Right lobe of liver (tissue), 6 donors: Measurements from ENCODE around the gene ZNF566. TPM values are rescaled to one million over a fixed set of nuclear protein-coding genes. Genes with fewer than 3 reads are reported as not detected.

ENCODE experiments used
- ATAC-seq, 4 donors: fragments of 200-7000 bp; cut with Tn5 transposase; one replicate each; pipeline ENCODE4 v1.9.1; 2020; ENCODE audit warnings: mild to moderate bottlenecking in 4 of 4, moderate library complexity in 4 of 4
- DNase-seq, 3 donors: peaks; one replicate each; pipeline ENCODE4 v3.0.0-alpha.2; 2020
- H3K27ac ChIP-seq, 3 donors: fragments of 200-600 bp; one replicate each; pipeline ENCODE4 v1.8.0; 2022
- H3K27me3 ChIP-seq, 2 donors: fragments of 200-600 bp; one replicate each; pipeline ENCODE4 v1.8.0; 2022
- H3K36me3 ChIP-seq, 4 donors: fragments of 200-600 bp; sonication (generic) in 1 of 4; one replicate each; pipeline versions ENCODE4 v1.5.1 to v1.8.0; 2017 to 2022; ENCODE audit warnings: control low read depth in 1 of 4
- H3K4me1 ChIP-seq, 4 donors: fragments of 200-600 bp; sonication (generic) in 1 of 4; one replicate each; pipeline versions ENCODE4 v1.5.1 to v1.8.0; 2017 to 2022; ENCODE audit warnings: control low read depth in 1 of 4
- H3K4me3 ChIP-seq, 3 donors: fragments of 200-600 bp; one replicate each; pipeline ENCODE4 v1.8.0; 2022
- H3K9me3 ChIP-seq, 4 donors: fragments of 200-600 bp; sonication (generic) in 1 of 4; one replicate each; pipeline versions ENCODE4 v1.5.1 to v1.8.0; 2017 to 2022; ENCODE audit warnings: control low read depth in 1 of 4
- POLR2A ChIP-seq: fragments of 450-650 bp; IDR thresholded peaks from one replicate; pipeline ENCODE4 v1.6.1; 2017; ENCODE audit warnings: antibody characterized with exemption, mild to moderate bottlenecking
- WGBS: methylation state at CpG from one replicate; pipeline ENCODE4 v1.1.6; 2018; ENCODE audit warnings: low coverage, low lambda C conversion rate; ENCODE audit not compliant: insufficient coverage; ENCODE audit errors: missing lambda C conversion rate; 5-methylcytosine and 5-hydroxymethylcytosine counted together
- intact Hi-C, 2 donors: fragments of 100-400 bp; cut with DNase I; formaldehyde crosslinking; loops; one replicate each; pipeline versions ENCODE4 v1.11.2 to v1.14.1; 2022
- total RNA-seq, 6 experiments: library from RNA; depleted of rRNA in 2 of 6; stranded (reverse); fragments of >200 nt in 2 of 6; fragmentation: NEBNext Ultra II Directional in 3 of 6; extraction: Animal tissue kit (Norgen Biotek cat#: 25700) in 3 of 6; gene quantifications; one replicate each; pipeline versions ENCODE4 v1.1.0 to v1.2.4, GENCODE V29; 2016 to 2023
- TF ChIP-seq, protein P1 (sequence below), 4 donors: fragments of 200-600 bp in 3 of 4; fragments of 450-650 bp in 1 of 4; IDR thresholded peaks; one replicate each; pipeline versions ENCODE4 v1.5.1 to v1.8.0; 2016 to 2022; ENCODE audit warnings: antibody characterized with exemption in 4 of 4, mild to moderate bottlenecking in 2 of 4
- donor health status: DM: no; HTN: yes; CAD: no.
- donor health status: DM: no; HTN: no; CAD: no.
- donor health status: DM: no; HTN: no; CAD: no.
- donor health status: DM: no; HTN: yes; CAD: no.
- donor health status: DM: no; HTN: yes; CAD: no.

The ZNF566 gene
- total RNA-seq, 6 experiments from 2014 or later, result 4.1 to 7.8 (median 5.1) TPM

- intact Hi-C loops, result no loop called here
- Histone ChIP-seq H3K27me3 (no peaks in the 10 kb centered on the region), H3K27ac (no peak overlapping the region), H3K9me3 (no peaks in the 10 kb centered on the region), H3K36me3 (no peaks in the 10 kb centered on the region), H3K4me3 (peak overlapping the region; percentile 21 to 36 (median 27)), H3K4me1 (peaks cover 0 to 4% (median 0%) of the 10 kb centered on the region in 4 donors)
- no peak for TF ChIP-seq POLR2A
- TF ChIP-seq, protein P1, sequence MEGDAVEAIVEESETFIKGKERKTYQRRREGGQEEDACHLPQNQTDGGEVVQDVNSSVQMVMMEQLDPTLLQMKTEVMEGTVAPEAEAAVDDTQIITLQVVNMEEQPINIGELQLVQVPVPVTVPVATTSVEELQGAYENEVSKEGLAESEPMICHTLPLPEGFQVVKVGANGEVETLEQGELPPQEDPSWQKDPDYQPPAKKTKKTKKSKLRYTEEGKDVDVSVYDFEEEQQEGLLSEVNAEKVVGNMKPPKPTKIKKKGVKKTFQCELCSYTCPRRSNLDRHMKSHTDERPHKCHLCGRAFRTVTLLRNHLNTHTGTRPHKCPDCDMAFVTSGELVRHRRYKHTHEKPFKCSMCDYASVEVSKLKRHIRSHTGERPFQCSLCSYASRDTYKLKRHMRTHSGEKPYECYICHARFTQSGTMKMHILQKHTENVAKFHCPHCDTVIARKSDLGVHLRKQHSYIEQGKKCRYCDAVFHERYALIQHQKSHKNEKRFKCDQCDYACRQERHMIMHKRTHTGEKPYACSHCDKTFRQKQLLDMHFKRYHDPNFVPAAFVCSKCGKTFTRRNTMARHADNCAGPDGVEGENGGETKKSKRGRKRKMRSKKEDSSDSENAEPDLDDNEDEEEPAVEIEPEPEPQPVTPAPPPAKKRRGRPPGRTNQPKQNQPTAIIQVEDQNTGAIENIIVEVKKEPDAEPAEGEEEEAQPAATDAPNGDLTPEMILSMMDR (IDR thresholded peaks at IDR 0.05), result no peak
- WGBS, result 18% methylated on average over 31 of the region's 61 CpGs
- ATAC-seq (peak; percentile 35 to 64 (median 43)), DNase-seq (peak in 1 of 3 donors; percentile 16)
Observed at GRCh38 chr19:36420961-36421748, 68.2 kb downstream of the ZNF566 start.

DNA sequence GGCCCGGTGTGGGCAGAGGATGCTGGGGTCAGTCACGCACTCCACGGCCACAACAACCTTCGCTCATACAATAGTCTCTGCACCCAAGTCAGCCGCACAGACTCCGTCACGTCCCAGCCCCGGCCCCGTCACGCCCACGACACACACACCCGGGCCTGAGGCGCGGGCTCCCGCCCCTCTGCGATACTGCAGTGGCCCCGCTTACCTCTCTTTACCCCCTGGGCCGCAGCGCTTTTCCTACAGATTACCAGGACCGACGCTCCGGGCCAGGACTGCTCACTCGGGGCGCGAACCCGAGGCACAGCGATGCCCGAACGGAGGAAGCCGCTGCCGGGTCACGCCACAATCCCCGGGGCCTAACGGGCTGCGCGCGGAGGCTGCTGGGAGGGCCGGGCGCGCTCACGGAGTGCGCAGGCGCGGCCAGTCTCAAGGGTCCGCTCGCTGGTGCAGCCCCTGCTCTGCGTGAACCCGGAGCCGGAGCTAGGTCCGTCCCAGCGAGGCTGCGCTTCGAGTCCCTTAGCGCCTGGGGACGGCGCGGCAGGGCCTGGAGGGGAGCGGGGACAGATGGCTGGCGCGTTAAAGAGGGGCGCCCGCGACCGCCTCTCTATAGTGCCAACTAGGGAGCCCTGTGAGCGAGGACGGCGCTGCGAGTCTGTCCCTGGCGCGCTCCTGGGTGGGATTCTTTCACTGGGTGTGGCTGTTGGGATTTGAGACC, 70.9 kb downstream of the ZNF566 start, which contains the start of gene ZFP82:
TSS of gene ZFP82 (minus strand) at position 358 of the 715 bp plus-strand sequence. CDS start 8,855 bp downstream, outside the sequence.
- H3K27me3 ChIP-seq, result no peaks in the 10 kb centered on the region
- DNase-seq, result peak; percentile 66 to 76 (median 73)
- TF ChIP-seq, protein P1 (IDR thresholded peaks at IDR 0.05), result no peak
- peak; percentile 26 for TF ChIP-seq POLR2A
- peak within 1 kb of the TSS; percentile 34 to 67 (median 50) for H3K4me3 ChIP-seq
- H3K36me3 ChIP-seq, result no peaks in the 10 kb centered on the region
- WGBS, result 4% methylated on average over 13 of the region's 70 CpGs
- intact Hi-C loops, result no loop called here
- peaks cover 0 to 4% (median 0%) of the 10 kb centered on the region in 4 donors for H3K4me1 ChIP-seq
- peak; percentile 86 to 96 (median 94) for ATAC-seq
- H3K27ac ChIP-seq, result peak within 1 kb of the TSS; percentile 37 to 60 (median 50)
- H3K9me3 ChIP-seq, result no peaks in the 10 kb centered on the region

DNA sequence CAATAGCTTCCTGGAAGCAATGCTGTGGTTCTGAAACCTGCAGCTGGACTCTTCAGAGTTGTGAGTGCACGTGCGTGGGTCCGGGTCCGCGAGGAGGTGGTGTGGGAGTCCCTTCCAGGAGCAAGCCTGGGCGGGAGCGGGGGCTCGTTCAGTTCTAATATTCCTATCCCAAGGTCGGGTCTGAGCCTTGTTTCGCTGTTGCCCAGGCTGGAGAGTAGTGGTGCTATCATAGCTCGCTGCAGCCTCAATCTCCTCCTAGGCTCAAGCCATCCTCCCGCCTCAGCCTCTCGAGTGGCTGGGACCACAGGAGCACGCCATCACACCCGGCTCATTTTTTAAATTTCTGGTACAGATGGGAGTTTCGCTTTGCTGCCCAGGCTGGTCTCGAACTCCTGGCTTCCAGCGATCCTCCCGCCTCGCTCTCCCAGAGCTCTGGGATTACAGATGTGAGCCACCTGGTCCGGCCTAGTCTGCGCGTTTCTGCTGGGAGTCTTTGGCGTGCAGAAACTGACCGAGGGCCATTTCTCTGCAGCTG, 71.5 kb downstream of the ZNF566 start:
- TF ChIP-seq, protein P1 (IDR thresholded peaks at IDR 0.05), result no peak
- TF ChIP-seq POLR2A, result no peak
- Histone ChIP-seq H3K9me3 (no peaks in the 10 kb centered on the region), H3K27me3 (no peaks in the 10 kb centered on the region), H3K27ac (peak overlapping the region; percentile 37 to 60 (median 50)), H3K4me1 (peaks cover 0 to 4% (median 0%) of the 10 kb centered on the region in 4 donors), H3K4me3 (peak overlapping the region; percentile 34 to 67 (median 50)), H3K36me3 (no peaks in the 10 kb centered on the region)
- ATAC-seq, result no peak
- DNase-seq, result peak in 1 of 3 donors; percentile 19
- 22% methylated on average over 18 of the region's 25 CpGs for WGBS
- intact Hi-C loops, result no loop called here

DNA sequence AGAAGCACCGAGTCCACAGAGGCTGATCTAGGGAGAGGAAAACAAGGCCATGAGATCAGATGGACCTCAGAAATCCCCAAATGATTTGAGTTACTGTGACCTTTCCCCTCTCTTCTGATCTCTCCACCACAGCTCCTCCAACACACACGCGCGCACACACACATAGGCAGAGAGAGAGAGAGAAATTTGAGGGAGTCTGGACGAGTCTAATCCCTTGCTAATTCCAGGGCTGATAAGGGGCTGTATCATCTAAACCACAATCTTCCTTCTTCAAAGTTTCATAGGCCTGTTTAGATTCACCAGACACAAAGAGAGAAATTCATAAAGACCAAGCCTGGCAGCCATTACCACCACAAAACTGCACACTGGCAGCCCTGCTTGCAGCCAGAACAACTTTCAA, 79.5 kb downstream of the ZNF566 start:
- intact Hi-C loops, result no loop called here
- TF ChIP-seq, protein P1 (IDR thresholded peaks at IDR 0.05), result no peak
- TF ChIP-seq POLR2A, result no peak
- Histone ChIP-seq H3K27me3 (no peaks in the 10 kb centered on the region), H3K4me1 (no peaks in the 10 kb centered on the region), H3K4me3 (no peak overlapping the region), H3K9me3 (peaks cover 0 to 3% (median 0%) of the 10 kb centered on the region in 4 donors), H3K36me3 (peaks cover 0 to 11% (median 3%) of the 10 kb centered on the region in 4 donors), H3K27ac (no peak overlapping the region)
- WGBS, result 50% methylated on average over 1 of the region's 5 CpGs
- ATAC-seq (no peak), DNase-seq (no peak)
